ENCODE measurements around the gene DRD1.

GRCh38 chr5:175463641-175464040 lies 19.7 kb upstream of the DRD1 start:
- TF ChIP-seq YY1 (IDR thresholded peaks at IDR 0.05; ENCODE audit: insufficient read depth, insufficient read length) (no peak), ZNF274 (IDR thresholded peaks at IDR 0.05; ENCODE audit: low read depth, low read length) (no peak)

All from NT2/D1 (cell line).